Measurements from ENCODE around the gene SLC2A1. TPM values are rescaled to one million over a fixed set of nuclear protein-coding genes. Genes with fewer than 3 reads are reported as not detected.

SLC2A1 gene
- total and polyA plus RNA-seq, 2 of the 13 experiments (the other 11 are each of a cell fraction or from before 2014, with no cell fraction given) = 125 to 423 TPM

DNA sequence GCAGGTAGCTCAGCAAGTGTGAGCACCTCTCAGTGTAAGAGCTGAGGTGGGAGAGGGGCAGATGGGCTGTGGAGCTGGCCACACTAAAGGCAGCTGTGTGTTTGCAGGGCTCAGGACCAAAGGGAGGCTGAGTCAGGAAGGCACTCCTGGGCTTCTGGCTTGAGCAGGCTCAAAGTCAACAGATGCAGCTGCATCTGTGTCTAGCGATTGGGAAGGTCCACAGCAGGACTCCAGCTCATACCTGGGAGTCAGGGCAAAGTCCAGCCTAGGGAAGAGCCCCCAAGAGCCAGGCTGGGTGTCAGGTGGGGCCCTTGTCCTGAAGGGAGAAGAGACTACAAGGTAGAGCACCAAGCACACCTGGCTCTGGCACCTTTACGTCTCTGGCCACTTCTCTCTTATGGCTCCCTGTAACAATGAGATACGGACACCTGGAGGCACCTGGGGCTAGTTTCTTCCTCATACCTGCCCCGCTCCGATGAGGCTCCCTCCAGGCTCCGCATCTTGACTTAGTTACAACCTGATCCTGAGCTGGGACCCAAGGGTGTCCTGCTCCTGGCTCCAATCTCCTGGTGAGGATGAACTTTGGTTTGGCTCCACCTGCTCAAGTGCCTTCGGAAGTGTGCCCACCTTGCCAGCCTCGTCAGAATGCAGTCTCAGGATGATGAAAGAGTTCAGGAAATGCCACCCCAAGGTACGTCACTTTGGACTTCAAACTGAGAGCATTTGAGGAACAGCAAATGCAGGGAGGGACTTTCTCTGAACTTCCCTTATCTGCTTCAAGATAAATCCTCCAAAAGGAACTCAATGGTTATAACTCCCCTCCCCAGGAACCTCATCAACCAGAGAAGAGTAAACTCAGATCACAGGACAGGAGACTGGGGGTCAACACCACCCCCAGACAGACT lies 21.5 kb upstream of the SLC2A1 start (continued):
- TF ChIP-seq, protein P1, sequence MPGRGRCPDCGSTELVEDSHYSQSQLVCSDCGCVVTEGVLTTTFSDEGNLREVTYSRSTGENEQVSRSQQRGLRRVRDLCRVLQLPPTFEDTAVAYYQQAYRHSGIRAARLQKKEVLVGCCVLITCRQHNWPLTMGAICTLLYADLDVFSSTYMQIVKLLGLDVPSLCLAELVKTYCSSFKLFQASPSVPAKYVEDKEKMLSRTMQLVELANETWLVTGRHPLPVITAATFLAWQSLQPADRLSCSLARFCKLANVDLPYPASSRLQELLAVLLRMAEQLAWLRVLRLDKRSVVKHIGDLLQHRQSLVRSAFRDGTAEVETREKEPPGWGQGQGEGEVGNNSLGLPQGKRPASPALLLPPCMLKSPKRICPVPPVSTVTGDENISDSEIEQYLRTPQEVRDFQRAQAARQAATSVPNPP (CRISPR knock-in tag; IDR thresholded peaks at IDR 0.05) = no peak
- TF ChIP-seq ZNF724P (CRISPR knock-in tag; IDR thresholded peaks at IDR 0.05; ENCODE audit: borderline replicate concordance) = no peak
- no peak for TF ChIP-seq HIVEP1 (CRISPR knock-in tag; IDR thresholded peaks at IDR 0.05)
- peak; percentile 46; the same call in 1 of the 2 replicates for TF ChIP-seq ZNF350 (CRISPR knock-in tag; IDR thresholded peaks at IDR 0.05; ENCODE audit: borderline replicate concordance, low read depth)
- no peak for TF ChIP-seq HOXA9 (CRISPR knock-in tag; IDR thresholded peaks at IDR 0.05; ENCODE audit: borderline replicate concordance)
- TF ChIP-seq IRX3 (CRISPR knock-in tag; IDR thresholded peaks at IDR 0.05; ENCODE audit: borderline replicate concordance, low read depth) = no peak
- TF ChIP-seq ZNF256 (CRISPR knock-in tag; conservative IDR thresholded peaks at IDR 0.05) = no peak
- TF ChIP-seq, protein P2, sequence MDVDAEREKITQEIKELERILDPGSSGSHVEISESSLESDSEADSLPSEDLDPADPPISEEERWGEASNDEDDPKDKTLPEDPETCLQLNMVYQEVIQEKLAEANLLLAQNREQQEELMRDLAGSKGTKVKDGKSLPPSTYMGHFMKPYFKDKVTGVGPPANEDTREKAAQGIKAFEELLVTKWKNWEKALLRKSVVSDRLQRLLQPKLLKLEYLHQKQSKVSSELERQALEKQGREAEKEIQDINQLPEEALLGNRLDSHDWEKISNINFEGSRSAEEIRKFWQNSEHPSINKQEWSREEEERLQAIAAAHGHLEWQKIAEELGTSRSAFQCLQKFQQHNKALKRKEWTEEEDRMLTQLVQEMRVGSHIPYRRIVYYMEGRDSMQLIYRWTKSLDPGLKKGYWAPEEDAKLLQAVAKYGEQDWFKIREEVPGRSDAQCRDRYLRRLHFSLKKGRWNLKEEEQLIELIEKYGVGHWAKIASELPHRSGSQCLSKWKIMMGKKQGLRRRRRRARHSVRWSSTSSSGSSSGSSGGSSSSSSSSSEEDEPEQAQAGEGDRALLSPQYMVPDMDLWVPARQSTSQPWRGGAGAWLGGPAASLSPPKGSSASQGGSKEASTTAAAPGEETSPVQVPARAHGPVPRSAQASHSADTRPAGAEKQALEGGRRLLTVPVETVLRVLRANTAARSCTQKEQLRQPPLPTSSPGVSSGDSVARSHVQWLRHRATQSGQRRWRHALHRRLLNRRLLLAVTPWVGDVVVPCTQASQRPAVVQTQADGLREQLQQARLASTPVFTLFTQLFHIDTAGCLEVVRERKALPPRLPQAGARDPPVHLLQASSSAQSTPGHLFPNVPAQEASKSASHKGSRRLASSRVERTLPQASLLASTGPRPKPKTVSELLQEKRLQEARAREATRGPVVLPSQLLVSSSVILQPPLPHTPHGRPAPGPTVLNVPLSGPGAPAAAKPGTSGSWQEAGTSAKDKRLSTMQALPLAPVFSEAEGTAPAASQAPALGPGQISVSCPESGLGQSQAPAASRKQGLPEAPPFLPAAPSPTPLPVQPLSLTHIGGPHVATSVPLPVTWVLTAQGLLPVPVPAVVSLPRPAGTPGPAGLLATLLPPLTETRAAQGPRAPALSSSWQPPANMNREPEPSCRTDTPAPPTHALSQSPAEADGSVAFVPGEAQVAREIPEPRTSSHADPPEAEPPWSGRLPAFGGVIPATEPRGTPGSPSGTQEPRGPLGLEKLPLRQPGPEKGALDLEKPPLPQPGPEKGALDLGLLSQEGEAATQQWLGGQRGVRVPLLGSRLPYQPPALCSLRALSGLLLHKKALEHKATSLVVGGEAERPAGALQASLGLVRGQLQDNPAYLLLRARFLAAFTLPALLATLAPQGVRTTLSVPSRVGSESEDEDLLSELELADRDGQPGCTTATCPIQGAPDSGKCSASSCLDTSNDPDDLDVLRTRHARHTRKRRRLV (CRISPR knock-in tag; IDR thresholded peaks at IDR 0.05) = no peak
- TF ChIP-seq TGIF2 (CRISPR knock-in tag; IDR thresholded peaks at IDR 0.05) = no peak
- no peak for TF ChIP-seq ZNF430 (CRISPR knock-in tag; IDR thresholded peaks at IDR 0.05)
- TF ChIP-seq ZNF660 (CRISPR knock-in tag; IDR thresholded peaks at IDR 0.05; ENCODE audit: borderline replicate concordance, low read depth) = no peak
- TF ChIP-seq, protein P3, sequence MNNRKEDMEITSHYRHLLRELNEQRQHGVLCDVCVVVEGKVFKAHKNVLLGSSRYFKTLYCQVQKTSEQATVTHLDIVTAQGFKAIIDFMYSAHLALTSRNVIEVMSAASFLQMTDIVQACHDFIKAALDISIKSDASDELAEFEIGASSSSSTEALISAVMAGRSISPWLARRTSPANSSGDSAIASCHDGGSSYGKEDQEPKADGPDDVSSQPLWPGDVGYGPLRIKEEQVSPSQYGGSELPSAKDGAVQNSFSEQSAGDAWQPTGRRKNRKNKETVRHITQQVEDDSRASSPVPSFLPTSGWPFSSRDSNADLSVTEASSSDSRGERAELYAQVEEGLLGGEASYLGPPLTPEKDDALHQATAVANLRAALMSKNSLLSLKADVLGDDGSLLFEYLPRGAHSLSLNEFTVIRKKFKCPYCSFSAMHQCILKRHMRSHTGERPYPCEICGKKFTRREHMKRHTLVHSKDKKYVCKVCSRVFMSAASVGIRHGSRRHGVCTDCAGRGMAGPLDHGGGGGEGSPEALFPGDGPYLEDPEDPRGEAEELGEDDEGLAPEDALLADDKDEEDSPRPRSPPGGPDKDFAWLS (CRISPR knock-in tag; IDR thresholded peaks at IDR 0.05; ENCODE audit: borderline replicate concordance) = no peak
- TF ChIP-seq, protein P4, sequence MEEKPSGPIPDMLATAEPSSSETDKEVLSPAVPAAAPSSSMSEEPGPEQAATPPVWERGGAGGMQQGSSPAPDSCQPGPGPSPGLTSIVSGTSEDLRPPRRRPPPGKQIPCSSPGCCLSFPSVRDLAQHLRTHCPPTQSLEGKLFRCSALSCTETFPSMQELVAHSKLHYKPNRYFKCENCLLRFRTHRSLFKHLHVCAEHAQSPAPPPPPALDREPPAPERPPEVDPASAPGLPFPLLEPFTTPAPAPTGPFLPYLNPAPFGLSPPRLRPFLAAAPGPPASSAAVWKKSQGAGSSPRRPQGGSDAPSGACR (CRISPR knock-in tag; IDR thresholded peaks at IDR 0.05) = no peak
- 0 out of 2 replicates have a peak, but pooled peaks have one; percentile 13 for TF ChIP-seq KDM2A (CRISPR knock-in tag; IDR thresholded peaks at IDR 0.05; ENCODE audit: borderline replicate concordance, low read depth)
- no peak for TF ChIP-seq ATAD3A (CRISPR knock-in tag; IDR thresholded peaks at IDR 0.05)
- TF ChIP-seq SAFB2 (CRISPR knock-in tag; IDR thresholded peaks at IDR 0.05; ENCODE audit: borderline replicate concordance, low read depth) = no peak
- no peak for TF ChIP-seq CBX1 (IDR thresholded peaks at IDR 0.05; ENCODE audit: low read depth)
- no peak for TF ChIP-seq KLF9 (CRISPR knock-in tag; IDR thresholded peaks at IDR 0.05; ENCODE audit: low read depth)
- TF ChIP-seq SALL2 (CRISPR knock-in tag; IDR thresholded peaks at IDR 0.05) = no peak; the same call in 1 of the 2 replicates
- TF ChIP-seq EP300 (IDR thresholded peaks at IDR 0.05; ENCODE audit: low read depth in 2 of 2, low read length in 2 of 2) = peak in 1 of 2 experiments; percentile 80; a peak in 2 of 4 replicates
- TF ChIP-seq EP300 (CRISPR knock-in tag; IDR thresholded peaks at IDR 0.05; ENCODE audit: borderline replicate concordance) = peak; percentile 88
